ENCODE measurements around the gene IL1RAPL2. TPM values are rescaled to one million over a fixed set of nuclear protein-coding genes. Genes with fewer than 3 reads are reported as not detected.

Gene IL1RAPL2
- polyA plus RNA-seq, 3 donors = not detected

DNA sequence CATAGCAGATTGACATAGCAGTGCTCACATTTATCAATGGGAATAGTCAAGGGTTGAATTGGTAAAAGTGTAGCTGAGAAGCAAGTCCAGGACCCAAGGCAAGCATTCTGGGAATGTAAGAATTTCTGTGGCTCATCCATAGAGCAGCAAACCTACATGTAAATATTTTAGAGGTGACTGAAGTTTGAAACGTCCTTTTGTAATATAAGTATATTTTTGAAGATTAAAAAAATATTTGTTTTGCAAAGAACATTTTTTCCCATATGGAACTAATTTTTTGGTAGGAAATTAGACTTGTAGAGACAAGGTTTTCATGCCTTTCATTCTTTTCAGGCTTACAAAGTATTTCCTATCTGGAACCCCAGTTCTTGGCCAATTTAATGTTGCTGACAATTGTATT lies 550.5 kb downstream of the IL1RAPL2 start:
- H3K4me3 ChIP-seq (replicated peaks in 1 of 3; ENCODE audit: low read depth in 2 of 3, low read length in 3 of 3) = no peak overlapping the region
- no peak overlapping the region for H3K9ac ChIP-seq (ENCODE audit: insufficient read depth, low read length, poor library complexity, severe bottlenecking)
- H3K27ac Mint-ChIP-seq = no peak overlapping the region
- no peaks in the 10 kb centered on the region for H3K4me1 ChIP-seq (ENCODE audit: control insufficient read depth in 1 of 2, insufficient read depth in 2 of 2, low read length in 2 of 2)
- H3K4me2 ChIP-seq (replicated peaks; ENCODE audit: extremely low read depth, low read length, poor library complexity, severe bottlenecking) = no peak overlapping the region
- no peaks in the 10 kb centered on the region for H3K36me3 Mint-ChIP-seq
- H2AFZ ChIP-seq (ENCODE audit: insufficient read depth, low read depth, low read length, poor library complexity, severe bottlenecking) = no peak overlapping the region
- TF ChIP-seq, protein P1, sequence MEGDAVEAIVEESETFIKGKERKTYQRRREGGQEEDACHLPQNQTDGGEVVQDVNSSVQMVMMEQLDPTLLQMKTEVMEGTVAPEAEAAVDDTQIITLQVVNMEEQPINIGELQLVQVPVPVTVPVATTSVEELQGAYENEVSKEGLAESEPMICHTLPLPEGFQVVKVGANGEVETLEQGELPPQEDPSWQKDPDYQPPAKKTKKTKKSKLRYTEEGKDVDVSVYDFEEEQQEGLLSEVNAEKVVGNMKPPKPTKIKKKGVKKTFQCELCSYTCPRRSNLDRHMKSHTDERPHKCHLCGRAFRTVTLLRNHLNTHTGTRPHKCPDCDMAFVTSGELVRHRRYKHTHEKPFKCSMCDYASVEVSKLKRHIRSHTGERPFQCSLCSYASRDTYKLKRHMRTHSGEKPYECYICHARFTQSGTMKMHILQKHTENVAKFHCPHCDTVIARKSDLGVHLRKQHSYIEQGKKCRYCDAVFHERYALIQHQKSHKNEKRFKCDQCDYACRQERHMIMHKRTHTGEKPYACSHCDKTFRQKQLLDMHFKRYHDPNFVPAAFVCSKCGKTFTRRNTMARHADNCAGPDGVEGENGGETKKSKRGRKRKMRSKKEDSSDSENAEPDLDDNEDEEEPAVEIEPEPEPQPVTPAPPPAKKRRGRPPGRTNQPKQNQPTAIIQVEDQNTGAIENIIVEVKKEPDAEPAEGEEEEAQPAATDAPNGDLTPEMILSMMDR (IDR thresholded peaks at IDR 0.05) = no peak
- H4K20me1 ChIP-seq (ENCODE audit: insufficient read depth, low read length) = no peaks in the 10 kb centered on the region
- peaks cover 0 to 8% of the 10 kb centered on the region in 2 donors for H3K9me3 ChIP-seq (replicated peaks in 1 of 2; ENCODE audit: control insufficient read depth in 1 of 2, insufficient read depth in 1 of 2, low read length in 2 of 2)
- DNase-seq = no peak
- peaks cover 0 to 8% (median 2%) of the 10 kb centered on the region in 7 donors for H3K9me3 Mint-ChIP-seq
- WGBS (ENCODE audit: insufficient coverage) = no CpG with 5 or more reads among the region's 1 CpG
- H3K27ac ChIP-seq (ENCODE audit: low read depth in 1 of 2, low read length in 2 of 2) = no peak overlapping the region
- no peaks in the 10 kb centered on the region for H3K79me2 ChIP-seq (ENCODE audit: insufficient read depth, low read length)
- no peaks in the 10 kb centered on the region for H3K27me3 ChIP-seq (ENCODE audit: control insufficient read depth in 2 of 2, insufficient read depth in 2 of 2, low read length in 2 of 2)
- no peaks in the 10 kb centered on the region for H3K27me3 Mint-ChIP-seq (ENCODE audit: low read depth in 3 of 3)
- no peak overlapping the region for H3K4me3 Mint-ChIP-seq
- no peaks in the 10 kb centered on the region for H3K4me1 Mint-ChIP-seq
- intact Hi-C loops (cut with micrococcal nuclease) = no loop called here
- no peaks in the 10 kb centered on the region for H3K36me3 ChIP-seq (replicated peaks in 1 of 2; ENCODE audit: control insufficient read depth in 1 of 2, insufficient read depth in 2 of 2, low read length in 2 of 2)

DNA sequence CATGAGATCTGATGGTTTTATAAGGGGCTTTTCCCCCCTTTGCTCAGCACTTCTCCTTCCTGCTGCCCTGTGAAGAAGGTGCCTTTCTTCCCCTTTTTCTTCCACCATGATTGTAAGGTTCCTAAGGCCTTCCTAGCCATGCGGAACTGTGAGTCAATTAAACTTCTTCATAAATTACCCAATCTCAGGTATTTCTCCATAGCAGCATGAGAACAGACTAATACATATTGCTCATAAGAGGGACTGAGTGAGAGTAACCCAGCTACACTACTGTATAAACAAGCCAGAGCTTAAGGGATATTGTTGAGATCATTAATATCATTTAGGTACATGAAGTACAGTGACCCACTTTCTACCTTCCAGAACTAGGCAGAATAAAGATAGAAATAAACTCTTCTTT lies 551.6 kb downstream of the IL1RAPL2 start:
- intact Hi-C loops (cut with micrococcal nuclease) = no loop called here
- Mint-ChIP-seq H3K4me3 (no peak overlapping the region), H3K9me3 (peaks cover 0 to 8% (median 2%) of the 10 kb centered on the region in 7 donors), H3K4me1 (no peaks in the 10 kb centered on the region), H3K36me3 (no peaks in the 10 kb centered on the region), H3K27ac (no peak overlapping the region), H3K27me3 (ENCODE audit: low read depth in 3 of 3) (no peaks in the 10 kb centered on the region)
- no peaks in the 10 kb centered on the region for H3K36me3 ChIP-seq (replicated peaks in 1 of 2; ENCODE audit: control insufficient read depth in 1 of 2, insufficient read depth in 2 of 2, low read length in 2 of 2)
- WGBS (ENCODE audit: insufficient coverage) = no CpG with 5 or more reads among the region's 1 CpG
- no peaks in the 10 kb centered on the region for H3K27me3 ChIP-seq (ENCODE audit: control insufficient read depth in 2 of 2, insufficient read depth in 2 of 2, low read length in 2 of 2)
- no peak overlapping the region for H2AFZ ChIP-seq (ENCODE audit: insufficient read depth, low read depth, low read length, poor library complexity, severe bottlenecking)
- no peak overlapping the region for H3K4me3 ChIP-seq (replicated peaks in 1 of 3; ENCODE audit: low read depth in 2 of 3, low read length in 3 of 3)
- H3K79me2 ChIP-seq (ENCODE audit: insufficient read depth, low read length) = no peaks in the 10 kb centered on the region
- no peak overlapping the region for H3K27ac ChIP-seq (ENCODE audit: low read depth in 1 of 2, low read length in 2 of 2)
- H3K4me1 ChIP-seq (ENCODE audit: control insufficient read depth in 1 of 2, insufficient read depth in 2 of 2, low read length in 2 of 2) = no peaks in the 10 kb centered on the region
- DNase-seq = no peak
- peaks cover 0 to 8% of the 10 kb centered on the region in 2 donors for H3K9me3 ChIP-seq (replicated peaks in 1 of 2; ENCODE audit: control insufficient read depth in 1 of 2, insufficient read depth in 1 of 2, low read length in 2 of 2)
- H4K20me1 ChIP-seq (ENCODE audit: insufficient read depth, low read length) = no peaks in the 10 kb centered on the region
- H3K4me2 ChIP-seq (replicated peaks; ENCODE audit: extremely low read depth, low read length, poor library complexity, severe bottlenecking) = no peak overlapping the region
- TF ChIP-seq, protein P1 (IDR thresholded peaks at IDR 0.05) = no peak
- no peak overlapping the region for H3K9ac ChIP-seq (ENCODE audit: insufficient read depth, low read length, poor library complexity, severe bottlenecking)
